Karpas-422 (cell line): ENCODE results near the gene CENPP. TPM values are rescaled to one million over a fixed set of nuclear protein-coding genes. Genes with fewer than 3 reads are reported as not detected.

Experiments used
- DNase-seq: peaks from one replicate; pipeline ENCODE4 v3.0.0-alpha.2; 2015
- H2AFZ ChIP-seq: fragments of 200-600 bp; sonication (generic); 2 replicates; pipeline ENCODE4 v1.6.1; 2014; ENCODE audit warnings: antibody characterized with exemption, low read length, mixed read lengths
- H3K27ac ChIP-seq: fragments of 200-600 bp; sonication (generic); 2 replicates; pipeline ENCODE4 v1.5.1; 2014; ENCODE audit warnings: mild to moderate bottlenecking, low read length, moderate library complexity
- H3K27me3 ChIP-seq: fragments of 200-600 bp; sonication (generic); 2 replicates; pipeline ENCODE4 v1.6.1; 2014; ENCODE audit warnings: low read length, mixed read lengths
- H3K36me3 ChIP-seq: fragments of 200-600 bp; sonication (generic); 2 replicates; pipeline ENCODE4 v1.6.1; 2014; ENCODE audit warnings: low read length, mixed read lengths; ENCODE audit not compliant: insufficient read depth
- H3K4me1 ChIP-seq: fragments of 200-600 bp; sonication (generic); 2 replicates; pipeline ENCODE4 v1.6.1; 2014; ENCODE audit warnings: mild to moderate bottlenecking, low read length, mixed read lengths
- H3K4me2 ChIP-seq: fragments of 200-600 bp; sonication (generic); 2 replicates; pipeline ENCODE4 v1.6.1; 2014; ENCODE audit warnings: low read length, low read depth, mild to moderate bottlenecking; ENCODE audit not compliant: poor library complexity, severe bottlenecking
- H3K4me3 ChIP-seq: fragments of 200-600 bp; sonication (generic); 2 replicates; pipeline ENCODE4 v1.5.1; 2014; ENCODE audit warnings: mild to moderate bottlenecking, antibody characterized with exemption, low read length, mixed read lengths
- H3K79me2 ChIP-seq: fragments of 200-600 bp; sonication (generic); 2 replicates; pipeline ENCODE4 v1.6.1; 2014; ENCODE audit warnings: mild to moderate bottlenecking, low read length, mixed read lengths
- H3K9ac ChIP-seq: fragments of 200-600 bp; sonication (generic); 2 replicates; pipeline ENCODE4 v1.6.0; 2014; ENCODE audit warnings: low read length
- H3K9me2 ChIP-seq: fragments of 200-600 bp; sonication (generic), shearing (Covaris generic); replicated peaks from 2 replicates; pipeline ENCODE4 v1.6.0; 2014; ENCODE audit warnings: mild to moderate bottlenecking, low read length, moderate library complexity; ENCODE audit not compliant: insufficient read depth
- H3K9me3 ChIP-seq: fragments of 300-700, 200-600 bp; sonication (generic); 2 replicates; pipeline ENCODE4 v1.6.1; 2014; ENCODE audit warnings: low read length, mixed read lengths
- H4K20me1 ChIP-seq: fragments of 200-600 bp; sonication (generic); 2 replicates; pipeline ENCODE4 v1.6.1; 2014; ENCODE audit warnings: mild to moderate bottlenecking, antibody characterized with exemption, low read length, low read depth; ENCODE audit not compliant: insufficient read depth
- total RNA-seq: library from RNA; depleted of rRNA; stranded (reverse); fragments of >200 nt; shearing (Covaris generic); gene quantifications from 2 replicates; pipeline ENCODE4 v1.2.3, GENCODE V29; 2014; ENCODE audit warnings: low replicate concordance; rRNA removed

CENPP gene
- 11.0 and 12.6 TPM in 2 replicates for total RNA-seq

DNA sequence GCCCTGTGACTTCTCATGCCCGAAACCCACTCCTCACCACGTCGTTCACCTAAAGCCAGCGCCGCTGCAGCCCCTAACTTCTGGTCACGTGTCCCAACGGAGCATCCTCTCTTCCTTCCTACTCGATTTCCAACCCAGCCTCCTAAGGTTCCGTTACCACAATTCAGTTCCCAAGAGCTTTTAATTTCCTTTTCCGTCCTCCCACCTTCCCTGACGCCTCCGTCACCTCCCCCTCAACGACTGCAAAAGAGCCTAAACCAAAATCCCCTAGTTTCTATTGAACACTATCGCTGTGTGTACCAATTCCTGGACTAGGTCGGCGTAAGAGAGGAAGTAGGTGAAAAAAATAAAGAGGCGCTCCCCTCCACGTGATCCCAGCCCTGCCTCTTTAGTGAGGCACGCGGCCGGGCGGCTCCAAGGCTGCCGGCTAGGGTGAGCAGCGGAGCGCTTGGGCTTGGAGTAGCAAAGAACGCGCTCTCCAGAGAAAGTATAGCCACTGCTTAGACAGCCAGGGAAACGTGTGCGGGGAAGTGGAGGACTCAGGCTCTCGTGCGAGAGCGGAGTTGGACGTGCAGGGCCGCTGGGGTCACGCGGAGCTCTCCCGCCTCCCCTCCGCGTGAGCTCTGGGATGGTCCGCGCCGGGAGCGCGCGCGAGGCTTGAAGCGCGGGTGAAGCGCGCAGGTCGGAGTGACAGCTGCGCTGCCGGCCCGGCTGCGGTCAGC is at the start of gene CENPP, which contains the start of gene NOL8:
Gene CENPP (plus strand): TSS at position 685 of the 722 bp plus-strand sequence.
Gene NOL8 (minus strand): TSS at position 82 of the 722 bp plus-strand sequence. CDS start 1,189 bp downstream, outside the sequence.
- no peaks in the 10 kb centered on the region for H3K9me2 ChIP-seq
- H3K4me1 ChIP-seq: peaks cover 35% of the 10 kb centered on the region
- H3K79me2 ChIP-seq: peaks cover 86% of the 10 kb centered on the region
- H3K27me3 ChIP-seq: no peaks in the 10 kb centered on the region
- peak; percentile 95 for DNase-seq
- H3K4me2 ChIP-seq: peak within 1 kb of the TSS; percentile 96
- H3K36me3 ChIP-seq: peaks cover 19% of the 10 kb centered on the region
- H3K9me3 ChIP-seq: no peaks in the 10 kb centered on the region
- H3K27ac ChIP-seq: peak within 1 kb of the TSS; percentile 51
- peak within 1 kb of the TSS; percentile 75 for H3K4me3 ChIP-seq
- peak within 1 kb of the TSS; percentile 81 for H3K9ac ChIP-seq
- no peaks in the 10 kb centered on the region for H4K20me1 ChIP-seq
- peak within 1 kb of the TSS; percentile 45 for H2AFZ ChIP-seq

DNA sequence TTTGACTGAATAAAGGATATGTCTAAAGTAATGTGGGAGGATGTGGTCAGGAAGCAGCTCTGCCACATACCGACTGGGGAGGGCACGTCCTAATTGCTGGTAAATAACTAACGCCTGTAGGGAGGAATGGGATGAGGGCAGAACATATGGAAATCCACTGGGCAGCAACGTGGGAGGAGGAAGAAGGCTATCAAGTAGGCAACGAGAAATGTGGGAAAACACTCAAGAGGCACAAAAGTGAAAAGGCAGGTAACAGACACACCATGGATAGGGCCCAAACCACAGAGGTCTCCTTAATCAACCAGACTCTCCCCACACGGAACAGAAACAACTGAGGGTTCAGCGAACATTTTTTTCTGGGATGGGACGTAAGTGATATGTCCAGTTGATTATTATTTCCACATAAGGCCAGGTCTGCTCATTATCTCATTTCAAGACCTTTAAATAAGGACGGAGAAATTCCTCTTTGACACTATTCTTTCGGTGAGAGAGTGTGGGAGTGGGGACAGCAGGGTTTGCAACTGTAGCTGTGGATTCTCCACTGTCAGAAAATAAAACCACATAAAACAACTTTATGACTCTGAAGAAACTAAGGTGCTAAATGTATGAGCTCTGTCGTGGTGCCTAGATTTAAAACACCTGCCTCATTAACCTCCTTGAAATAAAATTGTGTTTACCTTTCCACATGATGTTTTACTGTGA is 49.3 kb upstream of the CENPP start:
- H2AFZ ChIP-seq: no peak overlapping the region
- no peaks in the 10 kb centered on the region for H3K9me3 ChIP-seq
- no peaks in the 10 kb centered on the region for H3K27me3 ChIP-seq
- H3K4me2 ChIP-seq: peak overlapping the region; percentile 57
- peaks cover 48% of the 10 kb centered on the region for H3K4me1 ChIP-seq
- H4K20me1 ChIP-seq: 0 out of 2 replicates have a peak, but pooled peaks cover 4% of the 10 kb centered on the region
- peak overlapping the region; percentile 79 for H3K27ac ChIP-seq
- H3K79me2 ChIP-seq: peaks cover 54% of the 10 kb centered on the region
- no peak for DNase-seq
- H3K9me2 ChIP-seq: no peaks in the 10 kb centered on the region
- H3K9ac ChIP-seq: no peak overlapping the region
- peaks cover 72% of the 10 kb centered on the region for H3K36me3 ChIP-seq
- H3K4me3 ChIP-seq: no peak overlapping the region

DNA sequence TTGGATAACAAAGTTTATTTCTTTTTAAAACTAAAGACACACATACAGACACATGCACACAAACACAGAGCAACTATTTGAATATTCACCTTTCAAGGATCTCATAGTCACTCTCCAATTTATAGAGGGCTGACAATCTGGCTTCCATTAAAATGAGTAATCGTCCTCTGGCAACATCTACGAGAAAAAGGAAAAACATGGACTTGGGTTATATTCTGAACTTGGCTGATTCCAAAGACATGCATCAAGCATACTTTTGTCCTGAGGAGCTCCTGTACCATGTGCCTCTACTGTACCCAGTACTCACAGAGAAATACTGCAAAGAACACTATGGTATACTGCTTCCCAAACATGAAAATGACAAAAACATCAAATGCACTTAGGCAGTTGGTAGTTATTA is 47.6 kb upstream of the CENPP start:
- Histone ChIP-seq H3K4me3 (no peak overlapping the region), H3K9me2 (no peaks in the 10 kb centered on the region), H3K4me1 (peaks cover 48% of the 10 kb centered on the region), H3K36me3 (peaks cover 66% of the 10 kb centered on the region), H4K20me1 (0 out of 2 replicates have a peak, but pooled peaks cover 4% of the 10 kb centered on the region), H3K27ac (no peak overlapping the region), H3K79me2 (peaks cover 59% of the 10 kb centered on the region), H2AFZ (no peak overlapping the region), H3K4me2 (no peak overlapping the region), H3K9ac (no peak overlapping the region), H3K9me3 (no peaks in the 10 kb centered on the region), H3K27me3 (no peaks in the 10 kb centered on the region)
- DNase-seq: no peak

DNA sequence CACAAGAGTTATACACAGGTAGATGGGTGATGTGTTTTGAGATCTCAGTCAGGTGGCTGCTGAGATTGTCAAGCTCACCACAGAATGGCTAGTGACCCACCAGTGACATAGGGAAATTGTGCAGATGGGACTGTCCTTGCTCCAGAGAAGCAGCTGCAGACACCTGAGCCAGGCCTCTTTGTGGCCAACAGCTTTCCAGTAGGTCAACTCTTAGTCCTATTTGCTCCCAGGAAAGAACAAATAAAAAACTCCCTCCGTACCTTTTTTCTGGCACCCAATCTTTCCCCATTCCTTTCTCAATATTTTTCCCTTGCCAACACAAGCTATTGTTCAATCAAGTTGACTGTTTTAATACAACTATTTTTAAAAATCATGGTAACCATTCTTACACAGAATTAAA is 46.5 kb upstream of the CENPP start:
- H3K36me3 ChIP-seq: peaks cover 61% of the 10 kb centered on the region
- DNase-seq: no peak

DNA sequence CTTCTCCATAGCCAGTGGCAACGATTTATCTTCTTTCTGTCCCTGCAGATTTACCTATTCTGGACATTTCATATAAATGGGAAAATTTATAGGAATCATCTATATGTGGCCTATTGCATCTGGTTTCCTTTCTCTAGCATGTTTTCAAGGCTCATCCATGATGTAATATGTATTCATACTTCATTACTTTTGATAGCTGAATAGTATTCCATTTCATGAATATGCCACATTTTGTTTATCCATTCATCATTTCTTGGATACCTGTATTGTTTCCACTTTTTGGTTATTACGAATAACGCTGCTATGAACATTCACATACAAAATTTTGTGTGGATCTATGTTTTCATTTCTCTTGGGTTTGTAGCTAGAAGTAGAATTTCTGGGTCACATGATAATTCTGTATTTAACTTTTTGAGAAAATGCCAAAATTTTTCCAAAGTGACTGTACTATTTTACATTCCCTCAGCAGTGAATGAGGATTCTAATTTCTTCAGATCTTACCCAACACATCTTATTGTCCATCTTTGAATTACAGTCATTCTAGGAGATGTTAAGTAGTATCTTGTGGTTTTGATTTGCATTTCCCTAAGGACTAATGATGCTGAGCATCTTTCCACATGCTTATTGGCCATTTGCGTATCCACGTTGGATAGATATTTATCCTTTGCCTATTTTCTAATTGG is 35.9 kb upstream of the CENPP start:
- H4K20me1 ChIP-seq: peaks cover 19% of the 10 kb centered on the region
- H3K9me3 ChIP-seq: no peaks in the 10 kb centered on the region
- H2AFZ ChIP-seq: no peak overlapping the region
- H3K36me3 ChIP-seq: peaks cover 59% of the 10 kb centered on the region
- H3K4me2 ChIP-seq: no peak overlapping the region
- H3K4me3 ChIP-seq: no peak overlapping the region
- H3K27me3 ChIP-seq: no peaks in the 10 kb centered on the region
- peaks cover 36% of the 10 kb centered on the region for H3K4me1 ChIP-seq
- H3K79me2 ChIP-seq: peaks cover 93% of the 10 kb centered on the region
- H3K27ac ChIP-seq: no peak overlapping the region
- no peak overlapping the region for H3K9ac ChIP-seq
- no peak for DNase-seq
- no peaks in the 10 kb centered on the region for H3K9me2 ChIP-seq

More for the DNA sequence above, 46.5 kb upstream of the CENPP start:
- Histone ChIP-seq H3K4me3 (no peak overlapping the region), H3K4me2 (no peak overlapping the region), H3K9me2 (no peaks in the 10 kb centered on the region), H3K9me3 (no peaks in the 10 kb centered on the region), H3K27ac (no peak overlapping the region), H3K4me1 (peaks cover 44% of the 10 kb centered on the region), H3K27me3 (no peaks in the 10 kb centered on the region), H3K79me2 (peaks cover 58% of the 10 kb centered on the region), H4K20me1 (0 out of 2 replicates have a peak, but pooled peaks cover 1% of the 10 kb centered on the region), H2AFZ (no peak overlapping the region), H3K9ac (no peak overlapping the region)

DNA sequence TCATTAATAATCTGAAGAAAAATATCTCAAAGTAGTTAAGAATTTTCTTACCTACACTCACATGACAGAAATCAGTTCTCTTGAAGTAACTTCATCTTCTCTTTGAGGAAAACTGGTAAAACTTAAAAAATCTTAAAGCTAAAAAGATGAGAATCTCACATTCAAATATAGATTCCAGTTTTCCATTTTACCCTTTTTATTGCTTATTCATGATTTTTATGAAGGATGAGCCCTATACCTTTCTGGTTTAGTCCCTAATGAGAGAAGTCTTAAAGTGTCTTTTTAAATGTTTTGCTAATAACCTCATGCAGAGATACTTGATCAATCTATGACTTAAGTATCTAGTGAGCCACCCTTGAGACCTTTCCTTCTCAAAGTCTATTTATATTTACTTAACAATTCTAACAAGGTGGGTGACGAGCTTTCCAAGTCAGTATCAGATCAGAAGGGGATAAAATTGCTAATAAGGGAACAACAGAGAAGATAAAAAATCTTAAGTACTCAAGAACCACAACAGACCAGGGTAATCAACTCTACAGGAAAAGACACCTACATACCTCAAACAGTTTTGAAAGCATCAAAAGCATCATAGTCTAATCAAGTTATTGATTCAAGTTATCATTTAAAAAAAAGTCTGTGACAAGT is 34.8 kb upstream of the CENPP start:
- Histone ChIP-seq H3K4me3 (no peak overlapping the region), H3K9ac (no peak overlapping the region), H3K36me3 (peaks cover 48% of the 10 kb centered on the region), H3K27ac (0 out of 2 replicates have a peak overlapping the region, but pooled peaks have one; percentile 2), H3K4me1 (peaks cover 46% of the 10 kb centered on the region), H3K9me2 (no peaks in the 10 kb centered on the region), H3K4me2 (peak overlapping the region; percentile 91), H3K9me3 (no peaks in the 10 kb centered on the region), H3K27me3 (no peaks in the 10 kb centered on the region), H4K20me1 (peaks cover 11% of the 10 kb centered on the region), H3K79me2 (peaks cover 86% of the 10 kb centered on the region), H2AFZ (no peak overlapping the region)
- no peak for DNase-seq

DNA sequence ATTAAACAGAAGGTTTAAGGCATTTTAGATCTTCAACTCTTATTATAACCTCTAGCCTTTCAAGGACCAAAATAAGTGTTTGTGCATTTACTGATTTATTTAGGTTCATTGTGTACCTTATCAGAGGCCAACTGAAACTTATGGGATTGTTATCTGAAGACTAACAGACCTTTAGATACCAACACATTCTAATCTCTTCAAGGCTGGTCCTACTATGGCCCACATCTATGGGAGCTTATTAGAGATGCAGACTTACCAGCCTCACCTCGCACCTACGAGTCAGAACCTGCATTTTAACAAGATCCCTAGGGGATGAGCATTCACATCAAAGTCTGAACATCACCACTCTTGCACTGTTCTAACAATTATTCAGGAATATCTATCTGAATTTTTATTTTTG is 34.2 kb upstream of the CENPP start:
- peaks cover 48% of the 10 kb centered on the region for H3K36me3 ChIP-seq
- H3K79me2 ChIP-seq: peaks cover 80% of the 10 kb centered on the region
- DNase-seq: no peak
- no peak overlapping the region for H2AFZ ChIP-seq
- peak overlapping the region; percentile 91 for H3K4me2 ChIP-seq
- peaks cover 11% of the 10 kb centered on the region for H4K20me1 ChIP-seq
- H3K4me1 ChIP-seq: peaks cover 52% of the 10 kb centered on the region
- H3K9me3 ChIP-seq: no peaks in the 10 kb centered on the region
- H3K9ac ChIP-seq: peak overlapping the region; percentile 6; the same call in 1 of the 2 replicates
- no peaks in the 10 kb centered on the region for H3K9me2 ChIP-seq
- H3K27ac ChIP-seq: peak overlapping the region; percentile 2; the same call in 1 of the 2 replicates
- peak overlapping the region; percentile 93 for H3K4me3 ChIP-seq
- no peaks in the 10 kb centered on the region for H3K27me3 ChIP-seq
